Ectodermal cell (in vitro differentiated cells): Measurements from ENCODE around the gene KLF16. TPM values are rescaled to one million over a fixed set of nuclear protein-coding genes. Genes with fewer than 3 reads are reported as not detected.

Source experiments
- H3K27ac ChIP-seq: 2 replicates; pipeline ENCODE4 v1.7.0; 2013; ENCODE audit warnings: mild to moderate bottlenecking, low read depth, low read length; ENCODE audit not compliant: insufficient read depth, poor library complexity, severe bottlenecking
- H3K27me3 ChIP-seq: 2 replicates; pipeline ENCODE4 v1.7.0; 2013; ENCODE audit warnings: mild to moderate bottlenecking, low read length; ENCODE audit not compliant: insufficient read depth, control insufficient read depth, poor library complexity, severe bottlenecking
- H3K36me3 ChIP-seq: one replicate; pipeline ENCODE4 v1.7.0; 2013; ENCODE audit warnings: low read length; ENCODE audit not compliant: control insufficient read depth, insufficient read depth
- H3K4me1 ChIP-seq: one replicate; pipeline ENCODE4 v1.7.0; 2013; ENCODE audit warnings: low read length; ENCODE audit not compliant: control insufficient read depth, insufficient read depth
- H3K4me3 ChIP-seq: 2 replicates; pipeline ENCODE4 v1.7.0; 2013; ENCODE audit warnings: low read depth, low read length, control low read depth; ENCODE audit not compliant: insufficient read depth
- H3K9me3 ChIP-seq: 2 replicates; pipeline ENCODE4 v1.7.0; 2013; ENCODE audit warnings: mild to moderate bottlenecking, low read length, moderate library complexity; ENCODE audit not compliant: control insufficient read depth
- WGBS, 2 experiments: methylation state at CpG; one replicate each; pipeline ENCODE4 v1.1.7; 2013; ENCODE audit warnings: missing lambda C conversion rate in 2 of 2; 5-methylcytosine and 5-hydroxymethylcytosine counted together
- polyA plus RNA-seq, 4 experiments: library from polyadenylated mRNA; stranded (reverse); fragments of 50-300 nt; gene quantifications; one replicate each; pipeline ENCODE4 v1.2.3, GENCODE V29; 2013

KLF16 gene
- 12.7 TPM for polyA plus RNA-seq (2013, experiment 1 of 4)
- polyA plus RNA-seq (2013, experiment 2 of 4): 14.9 TPM
- polyA plus RNA-seq (2013, experiment 3 of 4): 17.7 TPM
- 15.5 TPM for polyA plus RNA-seq (2013, experiment 4 of 4)

DNA sequence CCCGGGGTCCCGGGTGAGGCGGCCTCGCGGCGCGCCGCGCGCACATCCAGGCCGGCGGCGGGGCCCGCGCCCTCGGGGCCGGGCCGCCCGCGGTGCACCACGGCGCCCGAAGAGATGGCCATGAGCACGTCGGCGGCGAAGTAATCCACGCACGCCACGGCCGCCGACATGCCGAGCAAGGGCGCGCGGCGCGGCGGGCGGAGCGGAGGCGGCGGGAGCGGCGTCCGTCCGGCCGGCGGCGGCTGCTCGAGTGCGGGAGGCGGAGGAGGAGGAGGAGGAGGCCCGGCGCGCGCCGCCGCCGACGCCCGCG, at the start of gene KLF16:
KLF16 (minus strand) TSS at position 252 of the 310 bp plus-strand sequence; CDS start at position 170, 82 bp downstream.
- whole genome bisulfite sequencing, 2 experiments: 0 to 1% methylated on average over 63 of the region's 63 CpGs
- peaks cover 47% of the 10 kb centered on the region for H3K27me3 ChIP-seq
- peaks cover 41% of the 10 kb centered on the region for H3K4me1 ChIP-seq
- H3K9me3 ChIP-seq: no peaks in the 10 kb centered on the region
- H3K36me3 ChIP-seq: no peaks in the 10 kb centered on the region
- H3K27ac ChIP-seq: peak within 1 kb of the TSS; percentile 91
- H3K4me3 ChIP-seq: peak within 1 kb of the TSS; percentile 75

DNA sequence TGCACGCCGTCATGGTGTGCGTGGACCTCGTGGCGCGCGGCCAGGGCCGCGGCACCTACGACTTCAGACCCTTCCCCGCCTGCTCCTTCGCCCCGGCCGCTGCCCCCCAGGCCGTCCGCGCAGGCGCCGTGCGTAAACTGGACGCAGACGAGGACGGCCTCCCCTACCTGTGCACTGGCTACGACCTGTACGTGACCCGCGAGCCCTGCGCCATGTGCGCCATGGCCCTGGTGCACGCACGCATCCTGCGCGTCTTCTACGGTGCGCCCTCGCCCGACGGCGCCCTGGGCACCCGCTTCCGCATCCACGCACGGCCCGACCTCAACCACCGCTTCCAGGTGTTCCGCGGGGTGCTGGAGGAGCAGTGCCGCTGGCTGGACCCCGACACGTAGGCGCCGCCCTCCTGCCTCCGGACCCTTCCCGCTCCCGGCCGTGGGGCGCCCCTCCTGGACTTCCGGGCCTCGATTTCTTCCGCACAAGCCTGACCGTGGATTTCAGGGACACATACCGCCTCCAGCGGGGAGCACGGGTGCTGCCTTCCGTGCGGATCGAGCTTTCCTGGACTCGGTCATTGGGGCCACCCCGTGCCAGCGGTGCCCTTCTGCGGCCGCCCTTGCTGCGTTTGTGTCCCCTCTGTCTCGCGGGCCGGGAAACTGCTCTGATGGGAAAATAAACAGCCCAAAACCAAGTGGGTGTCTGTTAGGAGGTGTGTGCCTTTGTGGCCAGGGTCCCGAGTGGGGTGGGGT, 49.6 kb upstream of the KLF16 start:
- WGBS, 2 experiments: 97% methylated on average over 77 of the region's 77 CpGs
- Histone ChIP-seq H3K27me3 (no peaks in the 10 kb centered on the region), H3K4me3 (no peak overlapping the region), H3K36me3 (peaks cover 27% of the 10 kb centered on the region), H3K27ac (no peak overlapping the region), H3K9me3 (no peaks in the 10 kb centered on the region), H3K4me1 (no peaks in the 10 kb centered on the region)

- Histone ChIP-seq H3K27ac (no peak overlapping the region), H3K27me3 (no peaks in the 10 kb centered on the region), H3K9me3 (no peaks in the 10 kb centered on the region), H3K4me3 (no peak overlapping the region), H3K4me1 (no peaks in the 10 kb centered on the region), H3K36me3 (peaks cover 25% of the 10 kb centered on the region)
- whole genome bisulfite sequencing, 2 experiments: 96 to 97% methylated on average over 37 of the region's 37 CpGs
These were observed 48.6 kb upstream of the KLF16 start for GRCh38 chr19:1911995-1912394.

DNA sequence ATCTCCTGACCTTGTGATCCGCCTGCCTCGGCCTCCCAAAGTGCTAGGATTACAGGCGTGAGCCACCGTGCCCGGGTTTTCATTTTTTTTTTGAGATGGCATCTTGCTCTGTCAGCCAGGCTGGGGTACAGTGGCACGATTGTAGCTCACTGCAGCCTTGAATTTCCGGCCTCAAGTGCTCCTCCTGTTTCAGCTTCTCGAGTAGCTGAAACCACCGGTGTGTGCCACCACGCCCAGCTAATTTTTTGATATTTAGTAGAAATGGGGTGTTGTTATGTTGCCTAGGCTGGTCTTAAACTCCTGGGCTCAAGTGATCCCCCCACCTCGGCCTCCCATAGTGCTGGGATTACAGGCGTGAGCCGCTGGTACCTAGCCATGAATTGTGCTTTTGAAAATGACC, 47.7 kb upstream of the KLF16 start:
- Histone ChIP-seq H3K4me1 (no peaks in the 10 kb centered on the region), H3K9me3 (no peaks in the 10 kb centered on the region), H3K36me3 (peaks cover 25% of the 10 kb centered on the region), H3K4me3 (no peak overlapping the region), H3K27ac (no peak overlapping the region), H3K27me3 (no peaks in the 10 kb centered on the region)
- 91 to 92% methylated on average over 13 of the region's 13 CpGs for WGBS, 2 experiments

- peaks cover 23% of the 10 kb centered on the region for H3K36me3 ChIP-seq
- H3K27me3 ChIP-seq: no peaks in the 10 kb centered on the region
- WGBS, 2 experiments: 96 to 97% methylated on average over 10 of the region's 10 CpGs
- no peaks in the 10 kb centered on the region for H3K9me3 ChIP-seq
- H3K4me1 ChIP-seq: no peaks in the 10 kb centered on the region
- H3K27ac ChIP-seq: no peak overlapping the region
- no peak overlapping the region for H3K4me3 ChIP-seq
These were observed 46.8 kb upstream of the KLF16 start for GRCh38 chr19:1910177-1910576.

- Histone ChIP-seq H3K27ac (no peak overlapping the region), H3K4me3 (no peak overlapping the region), H3K36me3 (peaks cover 19% of the 10 kb centered on the region), H3K4me1 (no peaks in the 10 kb centered on the region), H3K9me3 (no peaks in the 10 kb centered on the region), H3K27me3 (no peaks in the 10 kb centered on the region)
- WGBS, 2 experiments: 93 to 94% methylated on average over 10 of the region's 10 CpGs
These were observed 46.3 kb upstream of the KLF16 start for GRCh38 chr19:1909761-1910080.

DNA sequence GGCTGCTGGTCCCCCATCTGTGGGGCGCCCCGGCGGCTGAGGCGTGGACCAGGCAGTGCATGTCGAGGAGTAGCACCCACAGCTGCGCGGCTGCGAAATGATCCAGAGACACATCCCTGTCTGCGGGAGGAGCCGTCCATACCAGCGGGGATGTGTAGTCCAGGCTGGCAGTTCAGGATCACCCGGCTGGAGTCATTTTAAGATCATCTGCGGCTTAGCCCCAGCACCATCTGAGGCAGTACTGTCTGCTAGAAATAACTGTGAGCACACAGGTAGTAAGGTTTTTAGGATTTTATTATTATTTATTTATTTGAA, 44.9 kb upstream of the KLF16 start:
- WGBS, 2 experiments: 97% methylated on average over 13 of the region's 13 CpGs
- no peak overlapping the region for H3K27ac ChIP-seq
- H3K4me3 ChIP-seq: no peak overlapping the region
- no peaks in the 10 kb centered on the region for H3K27me3 ChIP-seq
- H3K9me3 ChIP-seq: no peaks in the 10 kb centered on the region
- H3K36me3 ChIP-seq: peaks cover 18% of the 10 kb centered on the region
- peaks cover 6% of the 10 kb centered on the region for H3K4me1 ChIP-seq

DNA sequence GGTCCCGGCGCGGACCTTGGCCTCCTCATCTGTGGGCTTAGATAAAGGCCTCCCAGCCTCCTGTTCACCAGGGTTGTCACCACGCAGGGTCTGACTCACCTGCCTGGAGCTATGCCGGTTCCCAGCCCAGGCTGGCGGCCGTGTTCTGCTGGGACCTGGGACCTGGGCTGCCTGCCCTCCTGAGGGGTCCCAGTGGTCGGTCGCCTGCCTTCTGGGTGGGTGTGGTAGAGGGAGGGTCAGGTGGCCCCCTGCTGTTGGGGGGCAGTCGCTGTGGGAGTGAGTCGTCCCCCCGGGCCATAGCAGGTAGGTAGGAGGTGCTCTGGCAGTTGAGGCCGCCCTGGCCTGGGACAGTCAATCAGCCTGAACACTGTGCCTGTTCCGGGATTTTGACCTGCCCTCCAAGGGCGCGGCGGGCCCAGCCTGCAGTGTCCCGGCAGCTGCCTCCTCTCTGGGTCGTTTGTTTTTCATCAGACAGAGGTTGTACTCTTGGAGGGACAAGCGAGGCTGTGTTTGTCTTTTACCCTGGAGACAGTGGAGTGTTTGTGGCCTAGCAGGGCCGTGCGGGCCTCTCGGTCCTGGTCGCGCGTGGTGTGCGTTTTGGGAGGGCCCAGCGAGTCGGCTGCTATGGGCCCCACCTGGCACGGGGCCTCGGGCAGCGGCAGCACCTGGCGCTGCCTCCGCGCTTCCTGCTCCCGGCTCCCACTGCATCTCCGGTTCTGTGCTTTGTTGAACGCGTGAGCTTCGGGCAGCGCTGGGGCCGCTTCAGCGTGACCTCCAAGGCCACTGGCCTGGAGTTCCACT, 44.4 kb upstream of the KLF16 start:
- H3K9me3 ChIP-seq: no peaks in the 10 kb centered on the region
- H3K4me3 ChIP-seq: no peak overlapping the region
- 94 to 95% methylated on average over 43 of the region's 43 CpGs for WGBS, 2 experiments
- no peaks in the 10 kb centered on the region for H3K27me3 ChIP-seq
- no peak overlapping the region for H3K27ac ChIP-seq
- H3K4me1 ChIP-seq: peaks cover 6% of the 10 kb centered on the region
- H3K36me3 ChIP-seq: peaks cover 12% of the 10 kb centered on the region

DNA sequence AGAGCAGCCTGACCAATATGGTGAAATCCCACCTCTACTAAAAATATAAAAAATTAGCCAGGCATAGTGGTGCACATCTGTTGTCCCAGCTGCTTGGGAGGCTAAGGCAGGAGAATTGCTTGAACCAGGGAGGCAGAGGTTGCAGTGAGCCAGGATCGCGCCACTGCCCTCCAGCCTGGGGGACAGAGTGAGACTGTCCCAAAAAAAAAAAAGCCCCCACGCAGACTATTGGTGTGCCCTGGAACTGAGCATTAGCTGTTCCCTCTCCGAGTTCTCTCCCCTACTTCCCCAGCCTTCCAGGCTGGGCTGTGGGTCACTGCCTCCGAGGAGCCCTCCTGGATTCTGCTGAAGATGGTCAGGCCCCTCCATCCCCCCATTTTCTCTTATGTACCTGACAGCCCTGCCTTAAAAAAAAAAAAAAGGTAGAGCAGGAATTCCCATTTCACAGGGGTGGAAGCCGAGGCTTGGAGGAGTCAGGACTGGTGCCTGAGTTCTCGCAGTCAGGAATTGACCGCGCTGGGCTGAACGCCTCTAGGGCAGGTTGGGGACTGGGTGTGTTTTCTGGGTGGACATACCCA, 43.7 kb upstream of the KLF16 start:
- no peaks in the 10 kb centered on the region for H3K9me3 ChIP-seq
- no peaks in the 10 kb centered on the region for H3K27me3 ChIP-seq
- peaks cover 6% of the 10 kb centered on the region for H3K4me1 ChIP-seq
- H3K4me3 ChIP-seq: no peak overlapping the region
- H3K36me3 ChIP-seq: peaks cover 9% of the 10 kb centered on the region
- WGBS, 2 experiments: 87 to 90% methylated on average over 10 of the region's 10 CpGs
- H3K27ac ChIP-seq: no peak overlapping the region

DNA sequence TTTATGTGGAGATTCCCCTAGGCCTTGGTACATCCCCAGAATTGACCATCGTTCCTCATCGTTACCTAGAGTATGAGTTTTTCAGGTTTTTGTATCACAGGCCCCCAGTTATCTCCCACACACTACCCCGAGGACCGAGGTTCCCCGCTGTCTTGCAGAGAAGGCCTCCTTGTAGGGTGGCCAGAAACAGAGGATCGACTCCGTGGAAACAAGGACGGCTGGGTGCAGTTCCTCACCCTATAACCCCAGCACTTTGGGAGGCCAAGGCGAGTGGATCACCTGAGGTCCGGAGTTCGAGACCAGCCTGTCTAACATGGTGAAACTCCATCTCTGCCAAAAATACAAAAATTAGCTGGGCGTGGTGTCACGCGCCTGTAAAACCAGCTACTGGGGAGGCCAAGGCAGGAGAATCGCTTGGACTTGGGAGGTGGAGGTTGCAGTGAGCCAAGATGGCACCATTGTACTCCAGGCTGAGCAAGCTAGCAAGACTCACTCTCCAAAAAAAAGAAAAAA, 42.5 kb upstream of the KLF16 start:
- Histone ChIP-seq H3K27ac (peak overlapping the region; percentile 36), H3K9me3 (no peaks in the 10 kb centered on the region)
- 87 to 89% methylated on average over 15 of the region's 15 CpGs for WGBS, 2 experiments

More for the DNA sequence above, 42.5 kb upstream of the KLF16 start:
- no peaks in the 10 kb centered on the region for H3K27me3 ChIP-seq
- H3K36me3 ChIP-seq: peaks cover 7% of the 10 kb centered on the region
- H3K4me1 ChIP-seq: peaks cover 6% of the 10 kb centered on the region
- H3K4me3 ChIP-seq: peak overlapping the region; percentile 60
